SH-SY5Y (cell line): ENCODE results near the gene GGA1.

Experiments used
- GATA2 ChIP-seq: IDR thresholded peaks from 2 replicates; pipeline ENCODE4 v1.6.1; 2011; ENCODE audit warnings: mild to moderate bottlenecking, low read depth, low read length
- GATA3 ChIP-seq: IDR thresholded peaks from 2 replicates; pipeline ENCODE4 v1.6.1; 2011; ENCODE audit warnings: low read depth, mild to moderate bottlenecking, low read length, moderate library complexity

GRCh38 chr22:37569009-37569920 is 39.4 kb upstream of the GGA1 start:
- no peak for TF ChIP-seq GATA2
- TF ChIP-seq GATA3, result no peak
